HepG2 (cell line): ENCODE data around the gene GLYR1. TPM values are rescaled to one million over a fixed set of nuclear protein-coding genes. Genes with fewer than 3 reads are reported as not detected.

Experiments used
- CEBPG ChIP-seq: IDR thresholded peaks from 2 replicates; pipeline ENCODE4 v1.6.1; 2016
- FOXM1 ChIP-seq: sonication (generic); formaldehyde crosslinking; IDR thresholded peaks from 2 replicates; pipeline ENCODE4 v1.5.0; 2020; ENCODE audit warnings: missing genetic modification reagents
- FOXP4 ChIP-seq: sonication (generic); formaldehyde crosslinking; IDR thresholded peaks from 2 replicates; pipeline ENCODE4 v1.4.0; 2020; ENCODE audit warnings: missing genetic modification reagents
- HOMEZ ChIP-seq: IDR thresholded peaks from 2 replicates; pipeline ENCODE4 v1.6.1; 2016; ENCODE audit warnings: low read depth
- KDM2A ChIP-seq: sonication (generic); formaldehyde crosslinking; IDR thresholded peaks from 2 replicates; pipeline ENCODE4 v1.4.0; 2020; ENCODE audit warnings: low read depth, missing genetic modification reagents, borderline replicate concordance
- NFKB2 ChIP-seq: sonication (generic); formaldehyde crosslinking; IDR thresholded peaks from 2 replicates; pipeline ENCODE4 v1.4.0; 2020; ENCODE audit warnings: missing genetic modification reagents, borderline replicate concordance
- NFYC ChIP-seq: IDR thresholded peaks from 2 replicates; pipeline ENCODE4 v1.6.1; 2016; ENCODE audit warnings: missing genetic modification reagents, missing compliant biosample characterization
- PITX1 ChIP-seq: sonication (generic); formaldehyde crosslinking; IDR thresholded peaks from 2 replicates; pipeline ENCODE4 v1.5.1; 2020; ENCODE audit warnings: mild to moderate bottlenecking, missing genetic modification reagents
- POLR2AphosphoS5 ChIP-seq: IDR thresholded peaks from 2 replicates; pipeline ENCODE4 v1.6.1; 2012; ENCODE audit warnings: low read depth, low read length
- PRDM15 ChIP-seq: sonication (generic); formaldehyde crosslinking; IDR thresholded peaks from 2 replicates; pipeline ENCODE4 v1.4.0; 2020; ENCODE audit warnings: missing genetic modification reagents
- RXRB ChIP-seq: IDR thresholded peaks from 2 replicates; pipeline ENCODE4 v1.6.1; 2016; ENCODE audit warnings: borderline replicate concordance, missing genetic modification reagents, missing compliant biosample characterization
- TAF15 ChIP-seq: fragments of 200-400 bp; formaldehyde crosslinking; IDR thresholded peaks from one replicate; pipeline ENCODE4 v1.6.1; 2018; ENCODE audit warnings: mild to moderate bottlenecking, low read depth, low read length; ENCODE audit not compliant: poor library complexity, severe bottlenecking
- THAP11 ChIP-seq: IDR thresholded peaks from 2 replicates; pipeline ENCODE4 v1.6.1; 2016; ENCODE audit warnings: missing biosample characterization, missing genetic modification reagents
- ZNF280D ChIP-seq: sonication (generic); formaldehyde crosslinking; IDR thresholded peaks from 2 replicates; pipeline ENCODE4 v1.5.1; 2020; ENCODE audit warnings: mild to moderate bottlenecking, missing genetic modification reagents
- ZNF460 ChIP-seq: sonication (generic); formaldehyde crosslinking; IDR thresholded peaks from 2 replicates; pipeline ENCODE4 v1.5.1; 2020; ENCODE audit warnings: missing genetic modification reagents, mild to moderate bottlenecking, borderline replicate concordance
- ZNF569 ChIP-seq: sonication (generic); formaldehyde crosslinking; IDR thresholded peaks from 2 replicates; pipeline ENCODE4 v1.5.0; 2020; ENCODE audit warnings: mild to moderate bottlenecking, missing genetic modification reagents, moderate library complexity, borderline replicate concordance
- ZNF614 ChIP-seq: IDR thresholded peaks from 2 replicates; pipeline ENCODE4 v1.6.1; 2018; ENCODE audit warnings: missing biosample characterization, missing genetic modification reagents, inconsistent platforms, borderline replicate concordance
- ZNF629 ChIP-seq: sonication (generic); formaldehyde crosslinking; conservative IDR thresholded peaks from 2 replicates; pipeline ENCODE4 v1.5.0; 2020; ENCODE audit warnings: missing genetic modification reagents
- ZNF766 ChIP-seq: sonication (generic); formaldehyde crosslinking; IDR thresholded peaks from 2 replicates; pipeline ENCODE4 v1.5.0; 2020; ENCODE audit warnings: missing genetic modification reagents, borderline replicate concordance
- polyA plus RNA-seq, 8 experiments: library from polyadenylated mRNA; depleted of rRNA in 3 of 8; stranded (reverse) in 7 of 8; unstranded in 1 of 8; fragments of >200 nt; fragmentation: Illumina TruSeq in 4 of 8; extraction: Trizol in 4 of 8; gene quantifications; 2 replicates each; pipeline versions ENCODE4 v1.2.1 to v1.2.3, GENCODE V29; 2011 to 2016; ENCODE audit warnings: low read depth in 4 of 8, missing spikeins in 1 of 8, mixed read lengths in 1 of 8; ENCODE audit not compliant: insufficient read depth in 1 of 8
- total RNA-seq, 5 experiments: library from RNA; depleted of rRNA; stranded (reverse); fragments of >200 nt; fragmentation: Illumina TruSeq; extraction: Trizol; gene quantifications; 2 replicates each; pipeline ENCODE4 v1.2.3, GENCODE V29; 2016; ENCODE audit warnings: low read depth in 1 of 5

The GLYR1 gene
- total and polyA plus RNA-seq, 2 of the 13 experiments (the other 11 are each of a cell fraction or from before 2014, with no cell fraction given), result 28.3 to 48.7 TPM

- peak; percentile 96 for TF ChIP-seq ZNF280D (CRISPR knock-in tag)
- TF ChIP-seq FOXM1 (CRISPR knock-in tag), result no peak
- no peak for TF ChIP-seq NFKB2 (CRISPR knock-in tag)
- 0 out of 2 replicates have a peak, but pooled peaks have one; percentile 5 for TF ChIP-seq PRDM15
- TF ChIP-seq PITX1 (CRISPR knock-in tag), result peak; percentile 68
- TF ChIP-seq ZNF460 (CRISPR knock-in tag), result peak; percentile 98
- no peak for TF ChIP-seq FOXP4 (CRISPR knock-in tag)
- peak; percentile 95 for TF ChIP-seq KDM2A (CRISPR knock-in tag)
- no peak; the same call in 1 of the 2 replicates for TF ChIP-seq ZNF569 (CRISPR knock-in tag)
- no peak for TF ChIP-seq HOMEZ
- TF ChIP-seq POLR2AphosphoS5, result peak; percentile 60
- peak; percentile 54; the same call in 1 of the 2 replicates for TF ChIP-seq ZNF614 (CRISPR knock-in tag)
- TF ChIP-seq ZNF766 (CRISPR knock-in tag), result 0 out of 2 replicates have a peak, but pooled peaks have one; percentile 46
- TF ChIP-seq NFYC (CRISPR knock-in tag), result peak; percentile 91
- peak; percentile 69 for TF ChIP-seq RXRB (CRISPR knock-in tag)
- no peak for TF ChIP-seq TAF15
- peak; percentile 52; the same call in 1 of the 2 replicates for TF ChIP-seq CEBPG (CRISPR knock-in tag)
- peak; percentile 10; the same call in 1 of the 2 replicates for TF ChIP-seq ZNF629 (CRISPR knock-in tag)
- TF ChIP-seq THAP11 (CRISPR knock-in tag), result peak; percentile 99
Observed at GRCh38 chr16:4766875-4767628, 80.0 kb downstream of the GLYR1 start, which contains the start of gene ZNF500 (continued).
